Hepatocyte (in vitro differentiated cells): ENCODE measurements around the gene ST6GALNAC2. TPM values are rescaled to one million over a fixed set of nuclear protein-coding genes. Genes with fewer than 3 reads are reported as not detected.
"Not testable (repeated sequence)": the region's sequence is repeated elsewhere in the genome, so short reads cannot be mapped to it uniquely, and the experiment has no call there.

ENCODE experiments used
- DNase-seq: peaks from one replicate; pipeline ENCODE4 v3.0.0-alpha.2; 2016; ENCODE audit warnings: low spot score
- H2AFZ ChIP-seq: fragments of 200-600 bp; sonication (generic); 2 replicates; pipeline ENCODE4 v1.6.0; 2016; ENCODE audit warnings: antibody characterized with exemption, mild to moderate bottlenecking
- H3K27ac ChIP-seq: fragments of 200-600 bp; sonication (generic); 2 replicates; pipeline ENCODE4 v1.5.1; 2016; ENCODE audit warnings: mild to moderate bottlenecking
- H3K27me3 ChIP-seq: fragments of 200-600 bp; sonication (generic); 2 replicates; pipeline ENCODE4 v1.6.1; 2016
- H3K36me3 ChIP-seq: fragments of 200-600 bp; sonication (generic); replicated peaks from 2 replicates; pipeline ENCODE4 v1.5.1; 2016; ENCODE audit warnings: low read depth; ENCODE audit not compliant: insufficient read depth
- H3K4me1 ChIP-seq: fragments of 200-600 bp; sonication (generic); 2 replicates; pipeline ENCODE4 v1.5.1; 2016; ENCODE audit warnings: mild to moderate bottlenecking, moderate library complexity; ENCODE audit not compliant: insufficient read depth
- H3K4me2 ChIP-seq: fragments of 200-600 bp; sonication (generic); 2 replicates; pipeline ENCODE4 v1.6.0; 2016
- H3K4me3 ChIP-seq: fragments of 200-600 bp; sonication (generic); 2 replicates; pipeline ENCODE4 v1.5.1; 2016; ENCODE audit warnings: mild to moderate bottlenecking
- H3K79me2 ChIP-seq: fragments of 200-600 bp; sonication (generic); 2 replicates; pipeline ENCODE4 v1.6.0; 2017; ENCODE audit warnings: mild to moderate bottlenecking
- H3K9me2 ChIP-seq: fragments of 200-600 bp; sonication (generic); replicated peaks from 2 replicates; pipeline ENCODE4 v1.6.0; 2017; ENCODE audit warnings: mild to moderate bottlenecking; ENCODE audit not compliant: insufficient read depth
- H3K9me3 ChIP-seq: fragments of 200-600 bp; sonication (generic); 2 replicates; pipeline ENCODE4 v1.5.1; 2016; ENCODE audit warnings: low read depth, mild to moderate bottlenecking
- H4K20me1 ChIP-seq: fragments of 200-600 bp; sonication (generic); 2 replicates; pipeline ENCODE4 v1.6.0; 2016; ENCODE audit warnings: mild to moderate bottlenecking; ENCODE audit not compliant: insufficient read depth, poor library complexity, severe bottlenecking
- CTCF ChIP-seq: fragments of 200-600 bp; sonication (generic); IDR thresholded peaks from 2 replicates; pipeline ENCODE4 v1.5.1; 2016; ENCODE audit warnings: antibody characterized with exemption, mild to moderate bottlenecking; ENCODE audit not compliant: poor library complexity
- EZH2 ChIP-seq: fragments of 200-600 bp; sonication (generic); IDR thresholded peaks from 2 replicates; pipeline ENCODE4 v1.6.1; 2016; ENCODE audit warnings: antibody characterized with exemption, mild to moderate bottlenecking, borderline replicate concordance
- EZH2phosphoT487 ChIP-seq: fragments of 200-600 bp; sonication (generic); IDR thresholded peaks from one replicate; pipeline ENCODE4 v1.6.1; 2018; ENCODE audit warnings: antibody characterized with exemption, mild to moderate bottlenecking, low read depth, moderate library complexity; ENCODE audit not compliant: unreplicated experiment, severe bottlenecking
- WGBS: methylation state at CpG from one replicate; pipeline ENCODE4 v1.1.6; 2016; ENCODE audit warnings: low lambda C conversion rate; ENCODE audit errors: missing lambda C conversion rate; 5-methylcytosine and 5-hydroxymethylcytosine counted together
- polyA plus RNA-seq: library from polyadenylated mRNA; unstranded; fragments of >200 nt; fragmentation: Nextera tagmentation; extraction: Ambion mirVana; gene quantifications from 2 replicates; pipeline ENCODE4 v1.2.1, GENCODE V29; 2016
- total RNA-seq: library from RNA; depleted of rRNA; stranded (reverse); fragments of >200 nt; gene quantifications from 2 replicates; pipeline ENCODE4 v1.2.3, GENCODE V29; 2014

The ST6GALNAC2 gene
- total and polyA plus RNA-seq, 2 experiments from 2014 or later = 1.4 to 1.8 TPM

GRCh38 chr17:76617838-76618237 is 32.2 kb upstream of the ST6GALNAC2 start:
- H3K27me3 ChIP-seq = no peaks in the 10 kb centered on the region
- TF ChIP-seq EZH2phosphoT487 (no peak), EZH2 (no peak), CTCF (no peak)
- no peak for DNase-seq
- H3K4me1 ChIP-seq = no peaks in the 10 kb centered on the region
- H3K27ac ChIP-seq = no peak overlapping the region
- H2AFZ ChIP-seq = no peak overlapping the region
- WGBS = 87% methylated on average over 2 of the region's 2 CpGs
- no peak overlapping the region for H3K4me2 ChIP-seq
- no peak overlapping the region for H3K4me3 ChIP-seq
- H3K9me3 ChIP-seq = no peaks in the 10 kb centered on the region
- no peaks in the 10 kb centered on the region for H3K79me2 ChIP-seq
- no peaks in the 10 kb centered on the region for H3K36me3 ChIP-seq
- no peaks in the 10 kb centered on the region for H4K20me1 ChIP-seq
- no peaks in the 10 kb centered on the region for H3K9me2 ChIP-seq

GRCh38 chr17:76614912-76615617 is 29.4 kb upstream of the ST6GALNAC2 start:
- Histone ChIP-seq H3K4me3 (no peak overlapping the region), H3K27me3 (no peaks in the 10 kb centered on the region), H2AFZ (no peak overlapping the region), H3K4me2 (no peak overlapping the region), H3K9me2 (no peaks in the 10 kb centered on the region), H3K4me1 (no peaks in the 10 kb centered on the region), H4K20me1 (no peaks in the 10 kb centered on the region), H3K36me3 (no peaks in the 10 kb centered on the region), H3K9me3 (no peaks in the 10 kb centered on the region), H3K27ac (no peak overlapping the region), H3K79me2 (no peaks in the 10 kb centered on the region)
- WGBS = 94% methylated on average over 25 of the region's 28 CpGs
- DNase-seq = no peak
- TF ChIP-seq EZH2phosphoT487 (no peak), EZH2 (no peak), CTCF (no peak)

GRCh38 chr17:76614064-76614759 is 28.6 kb upstream of the ST6GALNAC2 start:
- H3K9me3 ChIP-seq, H3K36me3 ChIP-seq, H2AFZ ChIP-seq, H3K4me1 ChIP-seq, H3K27me3 ChIP-seq, H4K20me1 ChIP-seq, H3K4me3 ChIP-seq, H3K4me2 ChIP-seq, H3K79me2 ChIP-seq, DNase-seq, H3K9me2 ChIP-seq: not testable (repeated sequence)
- H3K27ac ChIP-seq = peak overlapping the region; percentile 23
- WGBS = 77% methylated on average over 13 of the region's 13 CpGs
